HG02970 (cell line): ENCODE results near the gene ZBTB20.

Source experiments
- ATAC-seq: cut with Tn5 transposase; IDR thresholded peaks from one replicate; pipeline ENCODE4 v1.9.1; 2021; ENCODE audit warnings: mild to moderate bottlenecking, moderate library complexity, moderate number of reproducible peaks; ENCODE audit not compliant: unreplicated experiment, low FRiP score

ZBTB20 gene

GRCh38 chr3:114800272-114801031 is 346.6 kb downstream of the ZBTB20 start:
- ATAC-seq = no peak

GRCh38 chr3:114799816-114800215 is 347.3 kb downstream of the ZBTB20 start:
- ATAC-seq = no peak

GRCh38 chr3:114796796-114797195 is 350.3 kb downstream of the ZBTB20 start:
- no peak for ATAC-seq

- ATAC-seq = no peak
Measured at GRCh38 chr3:114794894-114795630, 352.0 kb downstream of the ZBTB20 start.

- no peak for ATAC-seq
Measured at GRCh38 chr3:114792159-114792918, 354.7 kb downstream of the ZBTB20 start.

GRCh38 chr3:114790752-114791151 is 356.3 kb downstream of the ZBTB20 start:
- ATAC-seq = no peak

- no peak for ATAC-seq
Measured at GRCh38 chr3:114789803-114790202, 357.3 kb downstream of the ZBTB20 start.

- ATAC-seq = no peak
Measured at GRCh38 chr3:114775395-114775794, 371.7 kb downstream of the ZBTB20 start.

GRCh38 chr3:114770874-114771273 is 376.2 kb downstream of the ZBTB20 start:
- ATAC-seq = no peak

- ATAC-seq = no peak
Measured at GRCh38 chr3:114764056-114764492, 383.0 kb downstream of the ZBTB20 start.

- ATAC-seq = no peak
Measured at GRCh38 chr3:114762144-114762543, 384.9 kb downstream of the ZBTB20 start.

GRCh38 chr3:114760679-114761078 is 386.4 kb downstream of the ZBTB20 start:
- no peak for ATAC-seq

GRCh38 chr3:114758831-114759699 is 388.0 kb downstream of the ZBTB20 start:
- no peak for ATAC-seq

GRCh38 chr3:114756506-114757279 is 390.4 kb downstream of the ZBTB20 start:
- ATAC-seq = no peak

- ATAC-seq = no peak
Measured at GRCh38 chr3:114746502-114746901, 400.6 kb downstream of the ZBTB20 start.

GRCh38 chr3:114745322-114746240 is 401.5 kb downstream of the ZBTB20 start:
- ATAC-seq = no peak

GRCh38 chr3:114743746-114744485 is 403.2 kb downstream of the ZBTB20 start:
- no peak for ATAC-seq

GRCh38 chr3:114741066-114741465 is 406.0 kb downstream of the ZBTB20 start:
- ATAC-seq = no peak
